ENCODE data around the gene SNX33.
A peak's percentile ranks its signal among the peaks of the same experiment; 100 is the strongest.

DNA sequence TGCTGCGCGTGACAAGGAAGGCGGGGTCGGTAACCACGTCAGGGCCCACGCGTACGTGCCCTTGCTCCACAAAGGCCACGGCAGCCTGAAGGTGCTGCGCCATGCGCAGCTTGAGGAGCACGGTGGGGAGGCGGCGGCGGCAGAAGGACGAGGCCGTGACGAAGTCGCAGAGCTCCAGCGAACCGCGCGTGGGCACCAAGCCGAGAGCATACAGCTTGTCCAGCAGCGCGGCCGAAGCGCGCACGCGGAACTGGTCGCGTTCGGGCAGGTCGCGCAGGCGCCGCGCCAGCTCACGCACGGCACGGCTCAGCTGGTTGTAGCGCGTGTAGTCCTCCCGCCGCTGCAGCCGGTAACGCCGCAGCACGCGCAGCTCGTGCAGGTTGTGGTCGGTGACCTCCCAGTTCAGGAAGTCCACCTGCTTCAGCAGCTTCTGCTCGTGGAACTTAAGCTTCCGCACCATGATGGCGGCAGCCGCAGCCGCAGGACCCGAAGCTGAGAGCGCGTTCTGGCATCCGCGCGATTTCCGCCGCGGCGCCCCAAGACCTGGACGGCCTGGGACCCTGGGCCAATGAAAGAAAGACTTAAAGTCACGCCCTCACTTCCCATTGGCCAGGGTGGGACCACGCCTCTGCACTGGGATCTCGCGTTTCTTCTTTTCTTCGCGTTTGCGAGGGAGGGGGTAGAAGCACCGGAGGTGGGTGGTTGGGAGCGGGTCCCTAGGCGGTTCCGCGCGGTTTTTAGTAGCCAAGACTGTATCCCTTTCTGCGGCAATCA lies 7.8 kb upstream of the SNX33 start, which contains the start of gene IMP3:
- TF ChIP-seq, protein P1, sequence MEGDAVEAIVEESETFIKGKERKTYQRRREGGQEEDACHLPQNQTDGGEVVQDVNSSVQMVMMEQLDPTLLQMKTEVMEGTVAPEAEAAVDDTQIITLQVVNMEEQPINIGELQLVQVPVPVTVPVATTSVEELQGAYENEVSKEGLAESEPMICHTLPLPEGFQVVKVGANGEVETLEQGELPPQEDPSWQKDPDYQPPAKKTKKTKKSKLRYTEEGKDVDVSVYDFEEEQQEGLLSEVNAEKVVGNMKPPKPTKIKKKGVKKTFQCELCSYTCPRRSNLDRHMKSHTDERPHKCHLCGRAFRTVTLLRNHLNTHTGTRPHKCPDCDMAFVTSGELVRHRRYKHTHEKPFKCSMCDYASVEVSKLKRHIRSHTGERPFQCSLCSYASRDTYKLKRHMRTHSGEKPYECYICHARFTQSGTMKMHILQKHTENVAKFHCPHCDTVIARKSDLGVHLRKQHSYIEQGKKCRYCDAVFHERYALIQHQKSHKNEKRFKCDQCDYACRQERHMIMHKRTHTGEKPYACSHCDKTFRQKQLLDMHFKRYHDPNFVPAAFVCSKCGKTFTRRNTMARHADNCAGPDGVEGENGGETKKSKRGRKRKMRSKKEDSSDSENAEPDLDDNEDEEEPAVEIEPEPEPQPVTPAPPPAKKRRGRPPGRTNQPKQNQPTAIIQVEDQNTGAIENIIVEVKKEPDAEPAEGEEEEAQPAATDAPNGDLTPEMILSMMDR (IDR thresholded peaks at IDR 0.05): peak in 1 of 7 experiments; percentile 2
- peak; percentile 98 to 99 (median 99) for TF ChIP-seq POLR2A (IDR thresholded peaks at IDR 0.05)

All from body of pancreas (tissue), 4 donors.